GM19324 (cell line): Measurements from ENCODE around the gene TMEM40.

ENCODE experiments used
- ATAC-seq: cut with Tn5 transposase; IDR thresholded peaks from one replicate; pipeline ENCODE4 v1.9.1; 2021; ENCODE audit warnings: mild to moderate bottlenecking, moderate library complexity; ENCODE audit not compliant: unreplicated experiment, low FRiP score

TMEM40 gene

DNA sequence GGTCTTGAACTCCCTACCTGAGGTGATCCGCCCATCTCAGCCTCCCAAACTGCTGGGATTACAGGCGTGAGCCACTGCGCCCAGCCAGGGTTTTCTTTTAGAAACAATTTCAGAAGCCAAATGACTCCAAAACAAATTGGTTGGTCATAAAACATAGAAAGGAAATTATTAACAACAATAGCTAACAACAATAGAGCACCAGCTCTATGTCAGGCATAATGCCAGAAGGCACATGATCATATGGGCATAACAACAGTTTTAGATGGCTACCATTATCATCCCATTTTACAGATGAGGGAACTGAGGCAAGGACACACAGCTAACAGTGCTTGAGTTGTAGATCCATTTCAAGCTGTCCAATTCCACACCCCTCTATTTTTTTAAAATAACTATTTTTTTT, 73.0 kb downstream of the TMEM40 start:
- no peak for ATAC-seq
